GM10847 (cell line): ENCODE measurements around the gene RNF31.

Experiments used
- POLR2A ChIP-seq: IDR thresholded peaks from 2 replicates; pipeline ENCODE4 v1.6.1; 2011; ENCODE audit not compliant: insufficient read length; ENCODE audit errors: extremely low read depth

The RNF31 gene

DNA sequence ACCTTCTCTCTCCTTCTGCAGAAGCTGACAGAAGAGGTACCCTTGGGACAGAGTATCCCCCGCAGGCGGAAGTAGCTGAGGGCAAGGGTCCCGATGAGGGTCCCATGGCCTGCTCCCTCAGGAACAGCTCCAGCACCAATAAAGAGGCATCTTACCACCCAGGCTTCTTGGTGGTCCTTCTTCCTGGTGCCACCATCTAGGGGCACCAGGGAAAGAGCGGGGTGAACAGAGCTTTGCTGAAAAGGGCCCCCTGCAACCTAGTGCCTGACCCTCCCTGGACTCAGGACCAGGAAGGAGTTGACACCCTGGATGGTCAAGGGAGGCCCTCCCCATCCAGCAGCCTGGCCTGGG is 13.2 kb downstream of the RNF31 start:
- no peak for TF ChIP-seq POLR2A

DNA sequence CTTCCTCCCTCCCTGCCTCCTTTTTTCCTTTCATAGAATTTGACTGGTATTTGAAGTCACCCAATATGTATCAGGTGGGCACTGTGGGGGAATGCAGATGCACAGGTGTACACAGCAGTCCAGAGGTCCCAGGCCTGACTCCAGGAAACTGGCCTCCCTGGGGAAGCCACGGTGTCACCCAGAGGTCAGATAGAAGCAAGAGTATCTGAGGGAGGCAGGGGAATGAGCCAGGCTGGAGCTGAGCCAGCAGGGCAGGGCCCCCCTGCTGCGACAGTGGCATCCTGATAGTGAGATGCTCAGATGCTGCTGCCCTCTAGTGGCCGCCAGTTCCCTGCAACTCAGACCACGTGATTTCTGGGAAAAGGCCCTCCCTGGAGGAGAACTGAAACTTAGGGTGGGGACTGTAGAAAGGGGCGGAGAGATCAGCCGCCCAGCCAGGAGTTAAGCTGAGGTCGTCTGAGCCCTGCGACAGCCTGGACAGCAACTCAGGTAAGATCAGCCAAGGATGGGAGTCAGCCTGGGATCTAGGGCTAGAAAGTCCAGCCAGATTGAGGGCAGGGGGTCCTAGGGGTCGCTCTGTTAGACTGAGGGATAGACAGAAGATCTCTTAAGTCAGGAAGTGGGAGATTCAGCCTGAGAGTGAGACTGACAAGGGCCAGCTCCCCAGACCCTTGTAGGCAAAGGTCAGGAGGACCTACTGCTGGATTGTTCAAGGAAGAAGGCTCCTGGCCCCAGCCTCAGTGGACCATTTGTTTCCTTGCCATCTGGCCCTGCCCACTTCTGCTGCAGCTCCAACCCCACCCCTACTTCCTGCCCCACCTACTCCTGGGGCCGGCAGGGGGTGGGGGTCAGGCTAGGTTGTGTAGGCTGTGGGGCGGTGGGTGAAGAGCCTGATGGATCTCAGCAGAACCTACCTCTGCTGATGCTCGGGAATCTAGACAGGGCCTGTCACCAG is 13.8 kb downstream of the RNF31 start, which contains the start of gene IRF9:
Gene IRF9, plus strand, starts transcription at position 416 of the 955 bp plus-strand sequence. CDS start 880 bp downstream, outside the sequence.
- TF ChIP-seq POLR2A: peak; percentile 81

DNA sequence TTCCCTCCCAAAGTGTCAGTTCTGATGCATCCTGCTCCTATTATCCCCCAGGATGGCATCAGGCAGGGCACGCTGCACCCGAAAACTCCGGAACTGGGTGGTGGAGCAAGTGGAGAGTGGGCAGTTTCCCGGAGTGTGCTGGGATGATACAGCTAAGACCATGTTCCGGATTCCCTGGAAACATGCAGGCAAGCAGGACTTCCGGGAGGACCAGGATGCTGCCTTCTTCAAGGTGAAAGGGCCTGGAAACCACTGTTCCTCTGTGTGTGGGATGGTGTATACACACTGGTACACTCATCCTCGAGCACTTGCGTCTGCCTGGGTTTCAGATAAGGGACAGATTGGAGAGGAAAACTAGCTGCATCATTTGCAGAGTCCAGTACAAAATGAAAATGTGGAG is 14.8 kb downstream of the RNF31 start:
- no peak for TF ChIP-seq POLR2A

DNA sequence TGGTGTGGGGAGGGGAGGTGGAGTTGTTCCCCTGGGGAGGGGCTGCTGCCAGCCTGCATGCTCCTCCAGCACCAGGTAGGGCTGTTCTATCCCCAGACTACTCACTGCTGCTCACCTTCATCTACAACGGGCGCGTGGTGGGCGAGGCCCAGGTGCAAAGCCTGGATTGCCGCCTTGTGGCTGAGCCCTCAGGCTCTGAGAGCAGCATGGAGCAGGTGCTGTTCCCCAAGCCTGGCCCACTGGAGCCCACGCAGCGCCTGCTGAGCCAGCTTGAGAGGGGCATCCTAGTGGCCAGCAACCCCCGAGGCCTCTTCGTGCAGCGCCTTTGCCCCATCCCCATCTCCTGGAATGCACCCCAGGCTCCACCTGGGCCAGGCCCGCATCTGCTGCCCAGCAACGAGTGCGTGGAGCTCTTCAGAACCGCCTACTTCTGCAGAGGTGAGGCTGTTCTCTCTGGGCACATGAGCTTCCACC is 17.3 kb downstream of the RNF31 start:
- no peak for TF ChIP-seq POLR2A

DNA sequence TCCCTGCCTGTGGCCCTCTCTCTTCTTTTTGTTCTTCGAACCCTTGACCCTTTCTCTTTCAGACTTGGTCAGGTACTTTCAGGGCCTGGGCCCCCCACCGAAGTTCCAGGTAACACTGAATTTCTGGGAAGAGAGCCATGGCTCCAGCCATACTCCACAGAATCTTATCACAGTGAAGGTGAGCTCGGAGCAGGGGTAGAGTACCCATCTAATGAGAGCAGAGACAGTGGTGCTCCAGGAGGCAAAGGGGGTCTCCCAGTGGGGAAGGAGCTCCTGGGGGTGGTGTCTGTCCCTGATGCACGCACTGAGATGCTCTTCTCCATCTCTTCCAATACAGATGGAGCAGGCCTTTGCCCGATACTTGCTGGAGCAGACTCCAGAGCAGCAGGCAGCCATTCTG is 18.5 kb downstream of the RNF31 start:
- TF ChIP-seq POLR2A: no peak

DNA sequence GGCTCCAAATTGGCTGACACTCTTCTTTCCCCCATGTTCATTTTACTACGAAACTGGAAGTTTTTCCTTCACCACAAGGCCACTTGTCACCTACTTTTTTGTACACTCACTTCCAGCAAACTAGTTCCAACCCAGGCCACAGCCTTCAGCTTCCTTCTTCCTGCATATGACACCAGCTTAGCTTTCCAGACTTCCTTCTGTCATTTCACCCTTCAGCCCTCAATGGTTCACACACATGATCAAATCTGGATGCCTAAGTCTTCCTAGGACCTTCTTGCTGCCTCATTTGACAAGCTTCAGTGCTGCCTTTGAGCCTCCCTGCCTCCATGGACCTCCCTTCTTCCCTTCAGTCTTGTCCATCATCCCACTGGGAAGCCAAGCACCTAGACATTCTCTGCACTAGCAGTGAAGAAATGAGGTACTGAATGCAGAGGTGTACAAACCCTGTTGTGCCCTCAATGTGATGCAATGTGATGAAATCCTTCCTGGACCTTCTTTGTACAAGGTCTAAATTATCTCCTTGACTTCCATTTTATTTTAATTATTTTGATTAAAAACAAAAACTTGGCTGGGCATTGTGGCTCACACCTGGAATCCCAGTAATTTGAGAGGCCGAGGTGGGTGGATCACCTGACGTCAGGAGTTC is 20.3 kb downstream of the RNF31 start:
- TF ChIP-seq POLR2A: no peak

DNA sequence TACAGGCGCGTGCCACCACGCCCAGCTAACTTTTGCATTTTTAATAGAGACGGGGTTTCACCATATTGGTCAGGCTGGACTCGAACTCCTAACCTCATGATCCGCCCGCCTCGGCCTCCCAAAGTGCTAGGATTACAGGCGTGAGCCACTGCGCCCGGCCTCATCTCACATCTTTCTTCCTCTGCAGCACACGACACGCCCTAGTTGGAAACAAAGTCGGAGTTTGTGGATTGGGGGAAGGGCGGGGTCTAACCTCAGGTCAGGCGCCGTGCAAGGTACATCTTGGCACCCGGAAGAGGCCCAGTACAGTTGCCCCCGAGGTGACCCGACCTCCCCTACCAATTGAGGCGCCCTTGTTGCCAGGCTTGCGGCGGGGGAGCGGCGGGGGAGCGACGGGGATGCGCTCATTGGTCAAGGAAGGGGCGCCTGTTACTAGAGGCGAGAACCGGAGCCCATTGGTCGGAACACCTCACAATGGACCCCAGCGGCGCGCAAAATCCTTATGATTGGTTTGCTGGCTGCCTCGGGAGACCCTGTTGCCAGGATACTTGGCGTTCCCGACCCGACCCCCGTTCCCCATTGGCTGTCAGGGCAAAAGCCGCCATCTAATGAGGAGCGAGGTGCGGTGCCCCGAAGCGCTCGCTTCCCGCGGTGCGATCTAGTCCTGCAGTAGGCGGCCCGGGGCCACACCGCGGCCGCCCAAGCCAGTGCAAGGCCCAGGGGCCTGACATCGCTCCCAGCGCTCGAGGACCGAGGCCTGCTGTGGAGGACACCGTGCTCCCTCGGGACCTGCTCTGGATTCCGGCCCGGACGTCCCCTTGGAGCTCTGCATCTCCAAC is 24.3 kb downstream of the RNF31 start, which contains the start of gene REC8:
Gene REC8, plus strand, starts transcription at position 659 of the 839 bp plus-strand sequence. CDS start 473 bp downstream, outside the sequence.
- TF ChIP-seq POLR2A: peak; percentile 57

DNA sequence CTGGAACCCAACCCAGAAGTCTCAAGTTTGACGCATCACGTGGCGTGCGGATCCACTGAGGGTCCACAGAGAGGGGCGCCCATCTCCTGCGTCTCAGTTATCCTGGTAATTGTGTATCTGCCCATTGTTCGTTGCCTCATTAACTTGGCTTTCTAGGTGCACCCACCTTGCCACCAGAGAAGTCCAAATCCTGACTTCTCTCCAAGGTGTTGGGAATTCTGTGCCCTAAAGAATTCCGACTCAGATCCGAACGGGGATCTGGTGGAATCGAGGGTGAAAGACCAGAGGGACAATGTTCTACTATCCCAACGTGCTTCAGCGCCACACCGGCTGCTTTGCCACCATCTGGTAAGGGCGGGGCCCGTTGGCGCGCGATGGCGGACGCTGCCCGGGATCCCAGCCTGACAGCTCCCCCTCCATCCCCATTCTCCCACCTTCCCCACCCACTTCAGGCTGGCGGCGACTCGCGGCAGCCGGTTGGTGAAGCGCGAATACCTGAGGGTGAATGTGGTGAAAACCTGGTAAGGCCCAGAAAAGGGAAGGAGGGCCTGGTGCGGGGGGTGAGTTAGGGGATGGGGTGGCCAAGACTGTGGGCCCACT is 25.1 kb downstream of the RNF31 start:
- TF ChIP-seq POLR2A: no peak

DNA sequence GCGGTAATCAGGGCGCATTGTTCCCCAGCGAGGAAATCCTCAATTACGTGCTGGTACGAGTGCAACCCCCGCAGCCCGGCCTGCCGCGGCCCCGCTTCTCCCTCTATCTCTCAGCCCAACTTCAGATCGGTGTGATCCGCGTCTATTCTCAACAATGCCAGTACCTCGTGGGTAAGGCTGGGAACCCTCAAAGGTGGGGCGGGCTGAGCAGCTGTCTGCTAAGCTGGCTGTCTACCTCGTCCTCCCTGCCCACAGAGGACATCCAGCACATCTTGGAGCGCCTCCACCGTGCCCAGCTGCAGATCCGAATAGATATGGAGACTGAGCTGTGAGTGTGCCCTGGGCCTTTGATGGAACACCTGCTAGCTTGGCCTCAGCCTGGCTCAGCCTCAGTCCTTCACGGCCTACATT is 25.6 kb downstream of the RNF31 start:
- TF ChIP-seq POLR2A: no peak

DNA sequence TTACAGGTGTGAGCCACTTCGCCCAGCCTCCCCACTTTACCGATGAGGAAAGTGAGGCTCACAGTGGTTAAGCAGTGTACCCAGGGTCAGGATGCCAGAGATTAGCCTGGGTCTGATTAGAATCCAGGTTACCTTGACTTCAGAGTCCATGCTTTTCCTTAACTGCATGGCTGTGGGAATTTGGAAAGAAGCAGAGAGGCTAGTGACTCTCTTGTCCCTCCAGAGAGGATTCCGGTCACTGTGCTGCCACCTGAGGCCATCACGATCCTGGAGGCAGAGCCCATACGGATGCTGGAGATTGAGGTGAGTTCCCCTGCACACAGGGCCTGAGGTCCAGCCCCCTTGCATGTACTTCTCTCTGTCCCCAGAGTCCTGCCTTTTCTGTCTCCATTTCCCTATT is 29.3 kb downstream of the RNF31 start:
- no peak for TF ChIP-seq POLR2A

DNA sequence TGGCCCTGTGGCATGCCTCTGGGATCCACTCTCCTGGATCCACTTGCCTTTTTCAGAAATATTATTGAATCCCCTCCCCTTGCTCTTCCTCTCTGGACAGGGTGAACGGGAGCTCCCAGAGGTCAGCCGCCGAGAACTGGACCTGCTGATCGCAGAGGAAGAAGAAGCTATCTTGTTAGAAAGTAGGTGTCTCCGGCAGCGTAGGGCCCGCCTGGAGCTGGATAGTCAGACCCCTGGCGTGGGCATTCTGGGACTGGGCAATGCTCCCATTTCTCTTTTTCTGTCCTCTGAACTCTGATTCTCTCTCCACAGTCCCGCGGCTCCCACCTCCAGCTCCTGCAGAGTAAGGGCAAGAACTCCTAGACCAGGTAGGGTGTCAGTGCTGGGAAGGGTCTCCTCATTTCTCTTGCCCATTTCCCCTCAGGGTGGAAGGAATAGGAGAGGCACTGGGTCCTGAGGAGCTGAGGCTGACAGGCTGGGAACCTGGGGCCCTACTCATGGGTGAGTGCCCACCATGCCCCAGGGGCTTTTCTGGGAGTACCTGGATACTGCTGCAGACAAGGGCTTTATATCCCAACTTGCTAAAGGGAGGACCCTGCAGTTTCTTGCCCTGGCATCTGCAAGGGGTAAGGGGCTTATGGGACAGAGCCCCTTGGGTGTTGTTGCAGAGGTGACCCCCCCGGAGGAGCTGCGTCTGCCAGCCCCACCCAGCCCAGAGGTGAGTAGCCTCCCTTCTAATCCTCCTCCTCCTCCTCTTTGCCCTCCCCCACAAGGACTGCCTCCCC is 29.9 kb downstream of the RNF31 start:
- TF ChIP-seq POLR2A: no peak

DNA sequence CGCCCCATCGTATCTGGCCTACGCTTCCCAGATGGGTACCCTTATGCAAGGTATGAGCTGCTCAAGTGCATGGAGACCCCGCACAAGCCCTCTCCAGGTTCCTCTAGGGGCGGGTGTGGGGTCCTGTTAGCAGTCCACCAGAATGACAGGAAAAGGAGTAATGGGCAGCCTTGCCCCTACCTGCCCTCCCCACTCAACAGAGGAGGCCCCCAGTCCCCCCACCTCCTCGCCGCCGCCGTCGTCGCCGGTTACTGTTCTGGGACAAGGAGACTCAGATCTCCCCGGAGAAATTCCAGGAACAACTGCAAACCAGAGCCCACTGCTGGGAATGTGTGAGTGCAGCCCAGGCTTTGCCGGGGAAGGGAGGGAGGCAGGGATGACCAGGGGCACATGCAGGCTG is 30.6 kb downstream of the RNF31 start:
- no peak for TF ChIP-seq POLR2A

DNA sequence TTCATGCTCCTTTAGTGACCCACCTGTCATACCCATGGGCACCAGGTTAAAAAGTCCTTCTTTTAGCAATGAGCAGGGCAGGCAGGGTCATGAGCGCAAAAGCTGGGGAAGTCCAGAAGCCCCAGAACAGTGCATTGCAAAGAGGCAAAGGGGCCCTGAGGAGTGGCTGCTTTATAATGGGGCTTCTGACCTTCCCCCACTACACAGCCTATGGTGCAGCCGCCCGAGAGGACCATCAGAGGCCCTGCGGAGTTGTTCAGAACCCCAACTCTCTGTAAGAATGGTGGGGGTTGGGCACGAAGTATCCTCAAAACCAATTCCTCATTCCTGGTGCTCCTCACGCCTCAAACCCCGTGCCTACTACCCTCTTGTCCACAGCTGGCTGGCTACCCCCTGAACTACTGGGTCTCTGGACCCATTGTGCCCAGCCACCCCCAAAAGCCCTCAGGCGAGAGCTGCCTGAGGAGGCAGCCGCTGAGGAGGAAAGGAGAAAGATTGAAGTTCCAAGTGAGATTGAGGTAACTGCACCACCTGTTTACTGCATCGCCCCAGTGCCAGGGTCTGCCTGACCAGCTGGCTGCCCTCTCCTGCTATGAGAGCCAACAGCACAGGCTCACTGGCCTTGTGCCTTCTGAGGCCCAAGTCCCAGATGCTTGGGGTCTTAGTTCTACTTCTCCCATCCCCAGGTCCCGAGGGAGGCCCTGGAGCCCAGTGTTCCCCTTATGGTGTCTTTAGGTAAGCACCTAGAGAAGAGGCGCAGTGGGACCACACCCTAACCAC is 31.3 kb downstream of the RNF31 start:
- no peak for TF ChIP-seq POLR2A
